Measurements from ENCODE around the gene CBX3. TPM values are rescaled to one million over a fixed set of nuclear protein-coding genes. Genes with fewer than 3 reads are reported as not detected.
"Not testable (repeated sequence)": the region's sequence is repeated elsewhere in the genome, so short reads cannot be mapped to it uniquely, and the experiment has no call there.

The CBX3 gene
- total RNA-seq, 2 donors from 2014 or later, result 213 to 219 TPM

GRCh38 chr7:26191974-26192479 is 9.5 kb upstream of the CBX3 start:
- H3K9ac ChIP-seq (ENCODE audit: extremely low read depth, low read length, poor library complexity, severe bottlenecking), result no peak overlapping the region
- peaks cover 5% of the 10 kb centered on the region for H3K4me1 ChIP-seq (ENCODE audit: control insufficient read depth, insufficient read depth, low read length)
- Mint-ChIP-seq H3K4me3 (no peak overlapping the region), H3K27me3 (ENCODE audit: insufficient read depth) (no peaks in the 10 kb centered on the region), H3K36me3 (ENCODE audit: low read depth) (peaks cover 77% of the 10 kb centered on the region), H3K27ac (peak overlapping the region; percentile 76), H3K4me1 (peaks cover 35% of the 10 kb centered on the region), H3K9me3 (no peaks in the 10 kb centered on the region)
- no peaks in the 10 kb centered on the region for H3K9me3 ChIP-seq (ENCODE audit: control insufficient read depth, low read length)
- TF ChIP-seq CTCF (conservative IDR thresholded peaks at IDR 0.05), result no peak
- no peaks in the 10 kb centered on the region for H3K27me3 ChIP-seq (ENCODE audit: control insufficient read depth, insufficient read depth, low read length, poor library complexity, severe bottlenecking)
- peaks cover 95% of the 10 kb centered on the region for H3K36me3 ChIP-seq (ENCODE audit: control insufficient read depth, insufficient read depth, low read length)
- H3K4me3 ChIP-seq (ENCODE audit: low read length), result peak overlapping the region; percentile 22
- DNase-seq, result no peak
- 90% methylated on average over 1 of the region's 1 CpG; no CpG with 5 or more reads in 1 of the 2 experiments for WGBS, 2 experiments (ENCODE audit: insufficient coverage in 1 of 2, insufficient read length in 1 of 2)
- H3K27ac ChIP-seq (ENCODE audit: low read depth, low read length), result no peak overlapping the region

- whole genome bisulfite sequencing, 2 experiments (ENCODE audit: insufficient coverage in 1 of 2, insufficient read length in 1 of 2), result 96 to 100% methylated on average over 1 to 3 of the region's 3 CpGs
- H3K36me3 Mint-ChIP-seq (ENCODE audit: low read depth), result peaks cover 82% of the 10 kb centered on the region
- peaks cover 5% of the 10 kb centered on the region for H3K4me1 ChIP-seq (ENCODE audit: control insufficient read depth, insufficient read depth, low read length)
- TF ChIP-seq CTCF (conservative IDR thresholded peaks at IDR 0.05), result no peak
- no peak overlapping the region for H3K4me3 Mint-ChIP-seq
- no peaks in the 10 kb centered on the region for H3K27me3 ChIP-seq (ENCODE audit: control insufficient read depth, insufficient read depth, low read length, poor library complexity, severe bottlenecking)
- no peak for DNase-seq
- peak overlapping the region; percentile 80 for H3K27ac Mint-ChIP-seq
- peak overlapping the region; percentile 64 for H3K4me3 ChIP-seq (ENCODE audit: low read length)
- no peaks in the 10 kb centered on the region for H3K27me3 Mint-ChIP-seq (ENCODE audit: insufficient read depth)
- H3K9me3 Mint-ChIP-seq, result no peaks in the 10 kb centered on the region
- H3K4me1 Mint-ChIP-seq, result peaks cover 39% of the 10 kb centered on the region
- H3K27ac ChIP-seq (ENCODE audit: low read depth, low read length), result no peak overlapping the region
- H3K36me3 ChIP-seq (ENCODE audit: control insufficient read depth, insufficient read depth, low read length), result peaks cover 99% of the 10 kb centered on the region
- H3K9me3 ChIP-seq (ENCODE audit: control insufficient read depth, low read length), result no peaks in the 10 kb centered on the region
- peak overlapping the region; percentile 3 for H3K9ac ChIP-seq (ENCODE audit: extremely low read depth, low read length, poor library complexity, severe bottlenecking)
Observed at GRCh38 chr7:26192485-26193087, 9.0 kb upstream of the CBX3 start.

GRCh38 chr7:26193432-26194207 is 7.9 kb upstream of the CBX3 start:
- Histone ChIP-seq H3K27me3 (ENCODE audit: control insufficient read depth, insufficient read depth, low read length, poor library complexity, severe bottlenecking) (no peaks in the 10 kb centered on the region), H3K9ac (ENCODE audit: extremely low read depth, low read length, poor library complexity, severe bottlenecking) (peak overlapping the region; percentile 3), H3K27ac (ENCODE audit: low read depth, low read length) (no peak overlapping the region), H3K4me1 (ENCODE audit: control insufficient read depth, insufficient read depth, low read length) (peaks cover 5% of the 10 kb centered on the region), H3K9me3 (ENCODE audit: control insufficient read depth, low read length) (no peaks in the 10 kb centered on the region), H3K4me3 (ENCODE audit: low read length) (peak overlapping the region; percentile 64), H3K36me3 (ENCODE audit: control insufficient read depth, insufficient read depth, low read length) (peaks cover 97% of the 10 kb centered on the region)
- peaks cover 91% of the 10 kb centered on the region for H3K36me3 Mint-ChIP-seq (ENCODE audit: low read depth)
- peak overlapping the region; percentile 90 for H3K27ac Mint-ChIP-seq
- no peaks in the 10 kb centered on the region for H3K9me3 Mint-ChIP-seq
- 88 to 91% methylated on average over 7 to 8 of the region's 8 CpGs for WGBS, 2 experiments (ENCODE audit: insufficient coverage in 1 of 2, insufficient read length in 1 of 2)
- peak overlapping the region; percentile 33 for H3K4me3 Mint-ChIP-seq
- H3K4me1 Mint-ChIP-seq, result peaks cover 39% of the 10 kb centered on the region
- DNase-seq, result no peak
- no peaks in the 10 kb centered on the region for H3K27me3 Mint-ChIP-seq (ENCODE audit: insufficient read depth)
- no peak for TF ChIP-seq CTCF (conservative IDR thresholded peaks at IDR 0.05)

GRCh38 chr7:26194764-26195163 is 6.8 kb upstream of the CBX3 start:
- Mint-ChIP-seq H3K36me3 (ENCODE audit: low read depth) (peaks cover 92% of the 10 kb centered on the region), H3K27ac (peak overlapping the region; percentile 90), H3K4me3 (peak overlapping the region; percentile 33), H3K4me1 (peaks cover 39% of the 10 kb centered on the region)
- Histone ChIP-seq H3K4me3 (ENCODE audit: low read length) (peak overlapping the region; percentile 94), H3K9ac (ENCODE audit: extremely low read depth, low read length, poor library complexity, severe bottlenecking) (peak overlapping the region; percentile 100), H3K36me3 (ENCODE audit: control insufficient read depth, insufficient read depth, low read length) (peaks cover 97% of the 10 kb centered on the region)
- H3K27me3 Mint-ChIP-seq (ENCODE audit: insufficient read depth); DNase-seq; H3K9me3 ChIP-seq (ENCODE audit: control insufficient read depth, low read length); H3K27me3 ChIP-seq (ENCODE audit: control insufficient read depth, insufficient read depth, low read length, poor library complexity, severe bottlenecking); H3K9me3 Mint-ChIP-seq; H3K27ac ChIP-seq (ENCODE audit: low read depth, low read length); H3K4me1 ChIP-seq (ENCODE audit: control insufficient read depth, insufficient read depth, low read length): not testable (repeated sequence)
- 85 to 86% methylated on average over 6 to 9 of the region's 11 CpGs for WGBS, 2 experiments (ENCODE audit: insufficient coverage in 1 of 2, insufficient read length in 1 of 2)

Data from endodermal cell (in vitro differentiated cells).